ENCODE data around the gene NNT.
"Not testable (repeated sequence)": the region's sequence is repeated elsewhere in the genome, so short reads cannot be mapped to it uniquely, and the experiment has no call there.

Gene NNT

GRCh38 chr5:43602461-43603343, at the start of gene NNT:
Gene NNT (plus strand): TSS chr5:43603180. CDS start chr5:43609196, 6,016 bp downstream.
- peak; percentile 59 for DNase-seq

- DNase-seq = no peak
These were observed 49.6 kb upstream of the NNT start for GRCh38 chr5:43553381-43553780.

- no peak for DNase-seq
These were observed 48.5 kb upstream of the NNT start for GRCh38 chr5:43554497-43554896.

- peak; percentile 30 for DNase-seq
These were observed 46.9 kb upstream of the NNT start for GRCh38 chr5:43555895-43556606.

GRCh38 chr5:43556607-43556856, 46.4 kb upstream of the NNT start:
- DNase-seq = not testable (repeated sequence)

GRCh38 chr5:43556857-43557542, 46.0 kb upstream of the NNT start, which contains the start of gene PAIP1:
Gene PAIP1 (minus strand): TSS chr5:43557077. CDS start chr5:43556846, 231 bp downstream.
- DNase-seq = peak; percentile 71

- DNase-seq = no peak
These were observed 42.9 kb upstream of the NNT start for GRCh38 chr5:43560128-43560527.

GRCh38 chr5:43561356-43561755, 41.6 kb upstream of the NNT start:
- no peak for DNase-seq

- DNase-seq = no peak
These were observed 39.7 kb upstream of the NNT start for GRCh38 chr5:43563321-43563720.

GRCh38 chr5:43564289-43564850, 38.6 kb upstream of the NNT start:
- DNase-seq = no peak

- no peak for DNase-seq
These were observed 37.9 kb upstream of the NNT start for GRCh38 chr5:43565043-43565442.

- no peak for DNase-seq
These were observed 35.0 kb upstream of the NNT start for GRCh38 chr5:43567967-43568366.

- no peak for DNase-seq
These were observed 33.7 kb upstream of the NNT start for GRCh38 chr5:43569236-43569746.

- DNase-seq = no peak
These were observed 32.4 kb upstream of the NNT start for GRCh38 chr5:43570450-43571158.

- no peak for DNase-seq
These were observed 31.7 kb upstream of the NNT start for GRCh38 chr5:43571237-43571636.

- no peak for DNase-seq
These were observed 30.6 kb upstream of the NNT start for GRCh38 chr5:43572357-43572756.

GRCh38 chr5:43573058-43573457, 29.9 kb upstream of the NNT start:
- no peak for DNase-seq

GRCh38 chr5:43580402-43581210, 22.4 kb upstream of the NNT start:
- DNase-seq = not testable (repeated sequence)

- DNase-seq = no peak
These were observed 21.6 kb upstream of the NNT start for GRCh38 chr5:43581398-43581797.

GRCh38 chr5:43582082-43583005, 20.6 kb upstream of the NNT start:
- DNase-seq = no peak

Data from kidney glomerular epithelial cell (primary cell).